Mesenchymal stem cell (in vitro differentiated cells and primary cell): Measurements from ENCODE around the gene ADRM1.

Experiments
- DNase-seq: peaks from one replicate; pipeline ENCODE4 v3.0.0-alpha.2; 2013
- H2AFZ ChIP-seq: one replicate; pipeline ENCODE4 v1.6.1; 2013; ENCODE audit warnings: low read depth, mild to moderate bottlenecking, control low read depth, inconsistent platforms, low read length, moderate library complexity
- H2AK5ac ChIP-seq: 2 replicates; pipeline ENCODE4 v1.6.1; 2013; ENCODE audit warnings: low read length, moderate library complexity, mild to moderate bottlenecking, inconsistent platforms; ENCODE audit not compliant: severe bottlenecking
- H2BK120ac ChIP-seq: one replicate; pipeline ENCODE4 v1.6.1; 2013; ENCODE audit warnings: low read depth, mild to moderate bottlenecking, inconsistent platforms, low read length, moderate library complexity
- H2BK12ac ChIP-seq, 2 experiments: one replicate each; pipeline ENCODE4 v1.6.1; 2013; ENCODE audit warnings: inconsistent platforms in 2 of 2, low read length in 2 of 2, mild to moderate bottlenecking in 2 of 2, moderate library complexity in 2 of 2, control low read depth in 1 of 2
- H2BK15ac ChIP-seq: one replicate; pipeline ENCODE4 v1.6.1; 2013; ENCODE audit warnings: mild to moderate bottlenecking, low read depth, inconsistent platforms; ENCODE audit not compliant: poor library complexity, severe bottlenecking
- H2BK5ac ChIP-seq: 2 replicates; pipeline ENCODE4 v1.6.1; 2013; ENCODE audit warnings: low read depth, mild to moderate bottlenecking, low read length, control low read depth, inconsistent platforms; ENCODE audit not compliant: poor library complexity, severe bottlenecking
- H3K14ac ChIP-seq, 2 experiments: one replicate each; pipeline ENCODE4 v1.6.1; 2013; ENCODE audit warnings: inconsistent platforms in 2 of 2, low read length in 2 of 2, control low read depth in 1 of 2, mild to moderate bottlenecking in 1 of 2, moderate library complexity in 1 of 2
- H3K18ac ChIP-seq, 2 experiments: one replicate each; pipeline ENCODE4 v1.6.1; 2013; ENCODE audit warnings: inconsistent platforms in 2 of 2, low read length in 2 of 2, control low read depth in 1 of 2, low read depth in 1 of 2, mild to moderate bottlenecking in 1 of 2
- H3K23ac ChIP-seq, 2 experiments: one replicate each; pipeline ENCODE4 v1.6.1; 2013; ENCODE audit warnings: inconsistent platforms in 2 of 2, low read length in 2 of 2, mild to moderate bottlenecking in 2 of 2, moderate library complexity in 2 of 2, control low read depth in 1 of 2
- H3K27ac ChIP-seq: 2 replicates; pipeline ENCODE4 v1.5.1; 2013; ENCODE audit warnings: mild to moderate bottlenecking, moderate library complexity, low read length, control low read depth, inconsistent platforms; ENCODE audit not compliant: poor library complexity, severe bottlenecking
- H3K27me3 ChIP-seq, 2 experiments: 2 replicates each; pipeline versions ENCODE4 v1.6.1 to v1.7.0; 2013; ENCODE audit warnings: low read length in 2 of 2, mild to moderate bottlenecking in 2 of 2, moderate library complexity in 2 of 2, control low read depth in 1 of 2, inconsistent platforms in 1 of 2; ENCODE audit not compliant: control insufficient read depth in 1 of 2, insufficient read depth in 1 of 2
- H3K36me3 ChIP-seq, 2 experiments: 2 replicates each; pipeline versions ENCODE4 v1.6.1 to v1.7.0; 2013; ENCODE audit warnings: low read length in 2 of 2, control low read depth in 1 of 2, inconsistent platforms in 1 of 2, low read depth in 1 of 2, mild to moderate bottlenecking in 1 of 2; ENCODE audit not compliant: insufficient read depth in 2 of 2, control insufficient read depth in 1 of 2
- H3K4ac ChIP-seq, 2 experiments: one replicate each; pipeline ENCODE4 v1.6.1; 2013; ENCODE audit warnings: inconsistent platforms in 2 of 2, low read length in 2 of 2, mild to moderate bottlenecking in 2 of 2, moderate library complexity in 2 of 2, control low read depth in 1 of 2, low read depth in 1 of 2
- H3K4me1 ChIP-seq: 2 replicates; pipeline ENCODE4 v1.6.1; 2013; ENCODE audit warnings: low read depth, low read length, control low read depth; ENCODE audit not compliant: control insufficient read depth, insufficient read depth
- H3K4me2 ChIP-seq: 2 replicates; pipeline ENCODE4 v1.6.1; 2013; ENCODE audit warnings: low read length, mild to moderate bottlenecking, inconsistent platforms; ENCODE audit not compliant: poor library complexity, severe bottlenecking
- H3K4me3 ChIP-seq, 2 experiments: 2 replicates each; pipeline versions ENCODE4 v1.5.1 to v1.7.0; 2013; ENCODE audit warnings: low read length in 2 of 2, mild to moderate bottlenecking in 2 of 2, control low read depth in 1 of 2, low read depth in 1 of 2; ENCODE audit not compliant: insufficient read depth in 1 of 2
- H3K79me1 ChIP-seq: replicated peaks from 2 replicates; pipeline ENCODE4 v1.6.1; 2013; ENCODE audit warnings: mild to moderate bottlenecking, control low read depth, low read length, inconsistent platforms; ENCODE audit not compliant: poor library complexity, severe bottlenecking
- H3K9ac ChIP-seq: 2 replicates; pipeline ENCODE4 v1.7.0; 2013; ENCODE audit warnings: mild to moderate bottlenecking, low read length, moderate library complexity
- H3K9me3 ChIP-seq: 2 replicates; pipeline ENCODE4 v1.7.0; 2013; ENCODE audit warnings: mild to moderate bottlenecking, low read length; ENCODE audit not compliant: control insufficient read depth
- H4K8ac ChIP-seq: one replicate; pipeline ENCODE4 v1.6.1; 2013; ENCODE audit warnings: inconsistent platforms, mild to moderate bottlenecking, low read length, moderate library complexity
- H4K91ac ChIP-seq: one replicate; pipeline ENCODE4 v1.6.1; 2013; ENCODE audit warnings: mild to moderate bottlenecking, low read length, inconsistent platforms
- WGBS: methylation state at CpG from one replicate; pipeline ENCODE4 v1.1.7; 2013; ENCODE audit warnings: mixed read lengths; 5-methylcytosine and 5-hydroxymethylcytosine counted together

Gene ADRM1

DNA sequence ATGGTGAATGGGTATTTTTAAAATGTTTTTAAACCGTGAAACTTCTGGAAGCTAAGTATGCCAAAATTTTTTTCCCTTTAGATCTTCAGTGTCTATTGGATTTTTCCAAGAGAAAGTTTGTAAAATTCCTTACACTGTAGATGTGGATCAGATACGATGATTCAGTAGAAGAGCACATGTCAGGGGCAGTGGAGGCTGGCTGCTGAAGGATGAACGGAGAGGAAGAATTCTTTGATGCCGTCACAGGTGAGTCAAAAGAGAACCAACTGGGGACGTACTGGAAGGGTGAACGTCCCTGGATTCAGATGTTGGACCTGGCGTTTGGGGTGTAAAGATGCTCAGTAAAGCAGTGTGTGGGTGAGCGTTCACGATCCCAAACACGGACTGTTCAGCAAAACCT is 46.8 kb upstream of the ADRM1 start:
- Histone ChIP-seq H2BK5ac (no peak overlapping the region), H3K4me3 (no peak overlapping the region), H3K4ac (no peak overlapping the region), H2AFZ (no peak overlapping the region), H3K9me3 (no peaks in the 10 kb centered on the region), H4K91ac (no peak overlapping the region), H3K4me1 (peaks cover 17% of the 10 kb centered on the region), H2BK15ac (no peak overlapping the region), H3K27ac (no peak overlapping the region), H3K18ac (no peak overlapping the region), H2AK5ac (no peak overlapping the region), H3K79me1 (peaks cover 57% of the 10 kb centered on the region), H3K36me3 (peaks cover 31 to 58% of the 10 kb centered on the region in 2 experiments), H2BK12ac (no peak overlapping the region), H3K23ac (no peak overlapping the region), H4K8ac (no peak overlapping the region), H3K9ac (no peak overlapping the region), H3K27me3 (no peaks in the 10 kb centered on the region), H3K14ac (no peak overlapping the region), H3K4me2 (no peak overlapping the region), H2BK120ac (no peak overlapping the region)
- DNase-seq, result no peak
- 97% methylated on average over 10 of the region's 10 CpGs for WGBS

DNA sequence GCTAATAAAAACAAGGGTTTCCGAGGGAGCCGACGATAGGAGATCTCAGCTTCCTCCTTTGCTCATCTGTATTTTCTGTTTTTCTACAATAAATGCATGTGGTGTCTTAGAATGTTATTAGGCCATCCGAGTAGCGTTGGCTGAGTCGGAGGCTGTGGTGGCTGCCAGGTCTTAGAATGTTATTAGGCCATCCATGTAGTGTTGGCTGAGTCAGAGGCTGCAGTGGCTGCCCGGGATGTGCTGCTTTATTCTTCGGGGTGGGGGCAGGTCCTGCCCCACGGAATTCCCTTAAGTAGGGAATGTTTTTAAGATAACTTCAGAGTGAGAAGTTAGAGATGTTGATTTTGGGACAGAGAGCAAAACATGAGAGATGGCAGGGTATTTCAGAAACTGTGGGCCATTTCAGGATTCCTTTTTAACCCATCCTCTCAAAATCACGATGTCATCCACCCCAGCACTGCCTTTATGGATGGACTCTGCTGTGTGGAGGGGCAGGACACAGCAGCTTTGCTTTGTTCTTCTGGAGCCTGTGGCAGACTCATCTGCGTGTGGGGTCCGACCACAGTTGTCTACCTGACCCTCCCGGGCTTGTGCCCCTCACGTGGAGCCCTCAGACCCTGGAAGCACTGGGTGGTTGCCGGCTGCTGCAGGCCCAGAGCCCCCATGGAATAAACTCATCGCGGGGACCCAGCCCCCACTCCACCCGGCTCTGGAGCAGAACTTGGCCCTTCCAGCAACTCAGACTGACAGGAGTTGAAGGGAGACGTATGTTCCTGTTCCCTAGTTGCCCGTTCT is 44.1 kb upstream of the ADRM1 start:
- Histone ChIP-seq H2BK12ac (no peak overlapping the region), H2BK5ac (no peak overlapping the region), H3K79me1 (peaks cover 62% of the 10 kb centered on the region), H3K4me3 (peak overlapping the region in 1 of 2 experiments; percentile 63), H2BK15ac (no peak overlapping the region), H3K4ac (no peak overlapping the region), H2AFZ (no peak overlapping the region), H4K91ac (no peak overlapping the region), H3K9ac (peak overlapping the region; percentile 77), H3K27me3 (no peaks in the 10 kb centered on the region), H3K18ac (no peak overlapping the region), H4K8ac (no peak overlapping the region), H3K36me3 (peaks cover 46 to 71% of the 10 kb centered on the region in 2 experiments), H3K14ac (no peak overlapping the region), H3K4me2 (no peak overlapping the region), H3K23ac (no peak overlapping the region), H2BK120ac (no peak overlapping the region), H3K27ac (peak overlapping the region; percentile 14), H3K4me1 (peaks cover 12% of the 10 kb centered on the region), H3K9me3 (no peaks in the 10 kb centered on the region), H2AK5ac (no peak overlapping the region)
- peak; percentile 69 for DNase-seq
- 86% methylated on average over 19 of the region's 20 CpGs for WGBS

DNA sequence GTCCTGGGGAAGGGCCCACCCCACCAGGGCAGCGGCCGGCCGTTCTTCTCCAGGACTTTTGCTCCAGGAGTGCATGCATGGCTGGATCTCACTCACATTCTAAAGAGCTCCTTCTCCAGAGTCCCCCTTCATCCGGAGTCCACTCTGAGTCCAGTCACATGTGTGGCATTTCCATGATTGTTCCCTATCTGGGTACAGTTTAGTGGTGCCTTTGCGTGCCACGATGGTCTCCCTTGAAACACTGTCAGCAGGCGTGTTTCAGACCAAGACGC is 43.6 kb upstream of the ADRM1 start:
- Histone ChIP-seq H3K4me1 (peaks cover 11% of the 10 kb centered on the region), H2AK5ac (no peak overlapping the region), H3K79me1 (peaks cover 60% of the 10 kb centered on the region), H3K27me3 (no peaks in the 10 kb centered on the region), H2BK120ac (no peak overlapping the region), H2BK15ac (no peak overlapping the region), H3K36me3 (peaks cover 51 to 72% of the 10 kb centered on the region in 2 experiments), H3K4me2 (no peak overlapping the region), H3K18ac (no peak overlapping the region), H3K9me3 (no peaks in the 10 kb centered on the region), H3K27ac (no peak overlapping the region), H3K23ac (no peak overlapping the region), H3K9ac (peak overlapping the region; percentile 77), H4K8ac (no peak overlapping the region), H3K4me3 (no peak overlapping the region), H2AFZ (no peak overlapping the region), H2BK12ac (no peak overlapping the region), H3K14ac (no peak overlapping the region), H2BK5ac (no peak overlapping the region), H3K4ac (no peak overlapping the region), H4K91ac (no peak overlapping the region)
- 99% methylated on average over 8 of the region's 8 CpGs for whole genome bisulfite sequencing
- DNase-seq, result no peak

DNA sequence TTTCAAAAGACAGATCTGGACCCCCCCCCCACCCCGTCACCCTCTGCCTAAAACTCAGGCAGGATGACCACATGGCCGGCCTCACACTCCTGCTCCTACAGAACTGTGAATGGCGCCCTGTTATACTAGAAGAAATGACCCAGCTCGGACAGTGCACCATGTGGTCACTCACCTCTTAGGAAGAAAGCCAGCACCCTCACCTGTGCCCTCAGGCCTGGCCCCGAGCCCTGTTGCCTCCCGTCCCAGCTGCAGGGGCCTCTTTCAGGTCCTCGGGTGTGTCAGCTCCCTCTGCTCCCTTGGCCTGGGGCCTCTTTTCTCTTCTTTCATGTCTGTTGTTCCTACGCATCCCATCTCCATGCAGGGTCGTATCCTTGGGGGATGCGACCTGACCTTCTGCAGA is 40.7 kb upstream of the ADRM1 start:
- H2BK12ac ChIP-seq, result no peak overlapping the region
- no peak overlapping the region for H3K27ac ChIP-seq
- no peak overlapping the region for H2BK15ac ChIP-seq
- H3K36me3 ChIP-seq, result peaks cover 69 to 80% of the 10 kb centered on the region in 2 experiments
- no peak overlapping the region for H3K18ac ChIP-seq
- no peak for DNase-seq
- no peak overlapping the region for H3K23ac ChIP-seq
- no peak overlapping the region for H3K9ac ChIP-seq
- WGBS, result 97% methylated on average over 10 of the region's 10 CpGs
- no peak overlapping the region for H2BK5ac ChIP-seq
- no peak overlapping the region for H3K4me2 ChIP-seq
- H3K14ac ChIP-seq, result no peak overlapping the region
- H3K4me3 ChIP-seq, result no peak overlapping the region
- H3K9me3 ChIP-seq, result peaks cover 12% of the 10 kb centered on the region
- H3K4me1 ChIP-seq, result peaks cover 8% of the 10 kb centered on the region
- H4K91ac ChIP-seq, result no peak overlapping the region
- no peak overlapping the region for H2BK120ac ChIP-seq
- no peak overlapping the region for H4K8ac ChIP-seq
- no peaks in the 10 kb centered on the region for H3K27me3 ChIP-seq
- no peak overlapping the region for H2AK5ac ChIP-seq
- H2AFZ ChIP-seq, result no peak overlapping the region
- H3K79me1 ChIP-seq, result peaks cover 56% of the 10 kb centered on the region
- no peak overlapping the region for H3K4ac ChIP-seq
